ENCODE results near the gene KRTAP9-1. TPM values are rescaled to one million over a fixed set of nuclear protein-coding genes. Genes with fewer than 3 reads are reported as not detected.

KRTAP9-1 gene
- total RNA-seq, 4 donors from 2014 or later: not detected

DNA sequence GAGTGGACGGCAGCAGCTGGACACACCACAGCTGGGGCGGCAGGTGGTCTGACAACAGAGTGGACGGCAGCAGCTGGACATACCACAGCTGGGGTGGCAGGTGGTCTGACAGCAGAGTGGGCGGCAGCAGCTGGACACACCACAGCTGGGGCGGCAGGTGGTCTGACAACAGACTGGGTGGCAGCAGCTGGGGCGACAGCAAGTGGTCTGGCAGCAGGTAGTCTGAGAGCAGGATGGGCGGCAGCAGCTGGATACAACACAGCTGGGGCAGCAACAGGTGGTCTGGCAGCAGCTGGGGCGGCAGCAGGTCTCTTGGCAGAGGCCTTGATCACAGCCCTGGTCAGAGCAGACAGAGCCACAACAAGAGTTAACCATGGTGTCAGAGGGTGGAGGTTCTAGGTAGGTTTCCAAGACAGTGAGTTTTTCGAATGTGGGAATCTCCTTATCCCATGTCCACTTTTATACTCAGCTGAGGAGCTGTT, 5.2 kb upstream of the KRTAP9-1 start, which contains the start of gene KRTAP4-1:
KRTAP4-1 (minus strand) TSS at position 432 of the 482 bp plus-strand sequence; CDS start at position 375, 57 bp downstream.
- Histone ChIP-seq H3K27ac (no peak within 1 kb of the TSS), H3K36me3 (no peaks in the 10 kb centered on the region), H3K4me3 (no peak within 1 kb of the TSS), H3K9me3 (no peaks in the 10 kb centered on the region), H3K27me3 (peaks cover 0 to 23% (median 0%) of the 10 kb centered on the region in 4 donors), H3K4me1 (no peaks in the 10 kb centered on the region)
- DNase-seq: no peak
- intact Hi-C loops (cut with DNase I): no loop called here
- no peak for TF ChIP-seq POLR2A (IDR thresholded peaks at IDR 0.05)
- TF ChIP-seq, protein P1, sequence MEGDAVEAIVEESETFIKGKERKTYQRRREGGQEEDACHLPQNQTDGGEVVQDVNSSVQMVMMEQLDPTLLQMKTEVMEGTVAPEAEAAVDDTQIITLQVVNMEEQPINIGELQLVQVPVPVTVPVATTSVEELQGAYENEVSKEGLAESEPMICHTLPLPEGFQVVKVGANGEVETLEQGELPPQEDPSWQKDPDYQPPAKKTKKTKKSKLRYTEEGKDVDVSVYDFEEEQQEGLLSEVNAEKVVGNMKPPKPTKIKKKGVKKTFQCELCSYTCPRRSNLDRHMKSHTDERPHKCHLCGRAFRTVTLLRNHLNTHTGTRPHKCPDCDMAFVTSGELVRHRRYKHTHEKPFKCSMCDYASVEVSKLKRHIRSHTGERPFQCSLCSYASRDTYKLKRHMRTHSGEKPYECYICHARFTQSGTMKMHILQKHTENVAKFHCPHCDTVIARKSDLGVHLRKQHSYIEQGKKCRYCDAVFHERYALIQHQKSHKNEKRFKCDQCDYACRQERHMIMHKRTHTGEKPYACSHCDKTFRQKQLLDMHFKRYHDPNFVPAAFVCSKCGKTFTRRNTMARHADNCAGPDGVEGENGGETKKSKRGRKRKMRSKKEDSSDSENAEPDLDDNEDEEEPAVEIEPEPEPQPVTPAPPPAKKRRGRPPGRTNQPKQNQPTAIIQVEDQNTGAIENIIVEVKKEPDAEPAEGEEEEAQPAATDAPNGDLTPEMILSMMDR (IDR thresholded peaks at IDR 0.05): no peak
- 68 to 72% methylated on average over 7 to 9 of the region's 9 CpGs for WGBS, 2 donors

DNA sequence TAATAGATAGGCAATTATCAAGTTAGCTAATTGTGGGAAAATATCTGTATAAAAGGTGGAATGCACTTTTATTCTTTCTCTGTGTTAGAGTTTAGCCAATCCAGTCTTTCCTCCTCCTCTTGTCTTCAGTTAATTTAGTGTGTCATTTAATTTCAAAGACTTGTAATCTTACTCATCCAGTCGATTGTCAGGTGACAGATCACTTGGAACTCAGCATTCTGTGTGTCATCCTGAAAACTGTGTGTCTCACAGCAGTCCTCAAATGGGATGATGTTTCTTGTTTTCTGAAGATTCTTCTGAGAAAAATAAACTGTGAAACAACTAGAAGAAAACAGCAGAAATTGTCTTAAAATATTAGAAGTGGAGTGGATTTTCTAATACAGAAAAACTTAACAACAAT, 4.7 kb upstream of the KRTAP9-1 start:
- no peaks in the 10 kb centered on the region for H3K9me3 ChIP-seq

DNA sequence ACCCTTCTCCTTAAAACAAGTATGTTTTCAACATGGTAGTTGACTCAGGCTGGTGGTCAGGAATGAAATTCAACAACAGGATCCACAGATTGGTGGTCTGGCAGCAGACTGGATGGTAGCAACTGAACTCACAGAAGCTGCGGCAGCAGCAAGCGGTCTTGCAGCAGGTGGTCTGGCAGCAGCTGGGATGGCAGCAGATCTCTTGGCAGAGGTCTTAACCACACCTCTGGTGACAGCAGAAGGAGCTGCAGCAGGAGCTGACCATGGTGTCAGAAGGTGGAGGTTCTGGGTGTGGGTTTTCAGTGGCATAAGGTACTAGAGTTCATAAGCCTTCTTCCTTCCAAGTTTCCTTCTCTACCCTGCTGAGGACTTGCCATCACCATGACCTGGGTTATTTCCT, 2.8 kb upstream of the KRTAP9-1 start:
- no peak for TF ChIP-seq POLR2A (IDR thresholded peaks at IDR 0.05)
- TF ChIP-seq, protein P1 (IDR thresholded peaks at IDR 0.05): no peak
- Histone ChIP-seq H3K36me3 (no peaks in the 10 kb centered on the region), H3K9me3 (no peaks in the 10 kb centered on the region), H3K27ac (no peak overlapping the region), H3K4me1 (no peaks in the 10 kb centered on the region), H3K27me3 (peaks cover 0 to 35% (median 0%) of the 10 kb centered on the region in 4 donors), H3K4me3 (no peak overlapping the region)
- DNase-seq: no peak
- intact Hi-C loops (cut with DNase I): no loop called here
- 88 to 89% methylated on average over 2 of the region's 2 CpGs for WGBS, 2 donors

More for the DNA sequence above, 4.7 kb upstream of the KRTAP9-1 start:
- intact Hi-C loops (cut with DNase I): no loop called here
- Histone ChIP-seq H3K4me1 (no peaks in the 10 kb centered on the region), H3K27me3 (peaks cover 0 to 28% (median 0%) of the 10 kb centered on the region in 4 donors), H3K4me3 (no peak overlapping the region), H3K36me3 (no peaks in the 10 kb centered on the region), H3K27ac (no peak overlapping the region)
- no peak for DNase-seq
- WGBS, 2 donors: 16 to 41% methylated on average over 1 of the region's 1 CpG
- TF ChIP-seq POLR2A (IDR thresholded peaks at IDR 0.05): no peak
- TF ChIP-seq, protein P1 (IDR thresholded peaks at IDR 0.05): no peak

DNA sequence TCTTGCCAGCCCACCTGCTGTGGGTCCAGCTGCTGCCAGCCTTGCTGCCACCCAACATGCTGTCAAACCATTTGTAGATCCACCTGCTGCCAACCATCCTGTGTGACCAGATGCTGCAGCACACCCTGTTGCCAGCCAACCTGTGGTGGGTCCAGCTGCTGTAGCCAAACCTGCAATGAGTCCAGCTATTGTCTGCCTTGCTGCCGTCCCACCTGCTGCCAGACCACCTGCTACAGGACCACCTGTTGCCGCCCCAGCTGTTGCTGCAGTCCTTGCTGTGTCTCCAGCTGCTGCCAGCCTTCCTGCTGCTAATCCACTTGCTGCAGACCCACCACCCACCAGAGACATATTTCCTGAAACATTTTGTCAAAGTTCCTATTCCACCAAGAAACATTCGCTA, 641 bp downstream of the KRTAP9-1 start:
- Histone ChIP-seq H3K36me3 (no peaks in the 10 kb centered on the region), H3K4me3 (no peak overlapping the region), H3K27ac (no peak overlapping the region), H3K9me3 (no peaks in the 10 kb centered on the region), H3K4me1 (no peaks in the 10 kb centered on the region), H3K27me3 (peaks cover 0 to 29% (median 0%) of the 10 kb centered on the region in 4 donors)
- no peak for DNase-seq
- intact Hi-C loops (cut with DNase I): no loop called here
- no peak for TF ChIP-seq POLR2A (IDR thresholded peaks at IDR 0.05)
- TF ChIP-seq, protein P1 (IDR thresholded peaks at IDR 0.05): no peak
- 83 to 91% methylated on average over 3 of the region's 3 CpGs for WGBS, 2 donors

DNA sequence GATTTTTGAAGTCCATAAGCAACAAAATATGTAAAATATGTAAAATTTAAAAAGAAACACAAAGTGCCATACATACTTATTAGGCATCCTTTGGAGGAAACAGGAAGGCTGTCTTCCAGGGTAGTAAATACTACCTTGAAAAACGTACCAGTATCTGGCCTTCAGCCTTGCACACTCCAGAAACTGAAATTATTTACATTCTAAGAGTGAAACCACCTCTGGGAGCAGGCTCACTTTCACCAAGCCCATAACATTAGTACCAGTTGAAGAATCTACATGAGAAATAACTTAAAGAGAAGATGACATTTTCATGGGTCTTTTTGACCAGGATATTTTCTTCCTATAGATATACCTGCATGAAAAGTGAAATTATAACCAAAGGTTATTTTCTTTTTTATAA, 6.4 kb downstream of the KRTAP9-1 start:
- 22 to 63% methylated on average over 1 of the region's 1 CpG for WGBS, 2 donors
- no peaks in the 10 kb centered on the region for H3K27me3 ChIP-seq
- H3K27ac ChIP-seq: no peak overlapping the region
- intact Hi-C loops (cut with DNase I): no loop called here
- no peak overlapping the region for H3K4me3 ChIP-seq
- H3K4me1 ChIP-seq: no peaks in the 10 kb centered on the region
- no peaks in the 10 kb centered on the region for H3K36me3 ChIP-seq
- DNase-seq: no peak
- no peaks in the 10 kb centered on the region for H3K9me3 ChIP-seq
- TF ChIP-seq, protein P1 (IDR thresholded peaks at IDR 0.05): no peak
